OCI-LY7 (cell line): ENCODE measurements around the gene FAM174C. TPM values are rescaled to one million over a fixed set of nuclear protein-coding genes. Genes with fewer than 3 reads are reported as not detected.
A peak's percentile ranks its signal among the peaks of the same experiment; 100 is the strongest.

ENCODE experiments used
- BruUV-seq: library from RNA; stranded (reverse); fragments of 400-500 nt; replicated peaks from 2 replicates; lab custom pipeline; 2021; lab: Mats Ljungman, UMichigan
- CTCF ChIA-PET: fragments of 300-600 bp; sonication (Branson Sonifier 250); formaldehyde crosslinking; loops from one replicate; lab custom pipeline; 2022; ENCODE audit warnings: antibody characterized with exemption; ENCODE audit not compliant: unreplicated experiment; lab: Charles Lee
- POLR2A ChIA-PET: fragments of 300-600 bp; sonication (Branson Sonifier 250); formaldehyde crosslinking; loops from one replicate; lab custom pipeline; 2022; ENCODE audit warnings: antibody characterized with exemption; lab: Charles Lee
- DNase-seq: peaks from one replicate; pipeline ENCODE4 v3.0.0-alpha.2; 2015; ENCODE audit warnings: low spot score
- H2AFZ ChIP-seq: fragments of 200-600 bp; sonication (generic), shearing (Covaris generic); 2 replicates; pipeline ENCODE4 v1.6.1; 2014; ENCODE audit warnings: mild to moderate bottlenecking, antibody characterized with exemption, low read length, moderate library complexity
- H3K27ac ChIP-seq: fragments of 200-600 bp; sonication (generic); 2 replicates; pipeline ENCODE4 v1.5.1; 2014; ENCODE audit warnings: mixed run types, low read depth, mild to moderate bottlenecking, moderate library complexity, low read length, inconsistent platforms; ENCODE audit not compliant: poor library complexity, severe bottlenecking
- H3K36me3 ChIP-seq: fragments of 200-600 bp; sonication (generic); 2 replicates; pipeline ENCODE4 v1.6.1; 2014; ENCODE audit warnings: mild to moderate bottlenecking, antibody characterized with exemption, low read length, moderate library complexity, mixed read lengths; ENCODE audit not compliant: insufficient read depth
- H3K4me1 ChIP-seq: fragments of 200-600 bp; sonication (generic); 2 replicates; pipeline ENCODE4 v1.5.1; 2014; ENCODE audit warnings: mild to moderate bottlenecking, low read length; ENCODE audit not compliant: insufficient read depth, poor library complexity, severe bottlenecking
- H3K4me2 ChIP-seq: fragments of 200-600 bp; sonication (generic); 2 replicates; pipeline ENCODE4 v1.6.1; 2014; ENCODE audit warnings: mild to moderate bottlenecking, low read length
- H3K4me3 ChIP-seq: fragments of 200-600 bp; sonication (generic); 2 replicates; pipeline ENCODE4 v1.5.1; 2014; ENCODE audit warnings: mild to moderate bottlenecking, low read depth, low read length; ENCODE audit not compliant: poor library complexity, severe bottlenecking
- H3K79me2 ChIP-seq: fragments of 200-600 bp; sonication (generic); 2 replicates; pipeline ENCODE4 v1.6.1; 2016; ENCODE audit warnings: low read depth, mild to moderate bottlenecking, low read length, moderate library complexity, mixed read lengths; ENCODE audit not compliant: insufficient read depth
- H3K9me2 ChIP-seq: fragments of 200-600 bp; sonication (generic); 2 replicates; pipeline ENCODE4 v1.6.1; 2016; ENCODE audit warnings: mild to moderate bottlenecking, low read length, mixed read lengths; ENCODE audit not compliant: insufficient read depth
- H3K9me3 ChIP-seq: fragments of 200-600 bp; sonication (generic); 2 replicates; pipeline ENCODE4 v1.6.1; 2014; ENCODE audit warnings: mild to moderate bottlenecking, mixed run types, low read length, mixed read lengths
- H4K20me1 ChIP-seq: fragments of 200-600 bp; sonication (generic); 2 replicates; pipeline ENCODE4 v1.6.1; 2014; ENCODE audit warnings: mild to moderate bottlenecking, antibody characterized with exemption, low read length, moderate library complexity, mixed read lengths; ENCODE audit not compliant: insufficient read depth
- EZH2phosphoT487 ChIP-seq: fragments of 200-600 bp; sonication (generic); IDR thresholded peaks from 2 replicates; pipeline ENCODE4 v1.6.1; 2018; ENCODE audit warnings: low read depth, borderline replicate concordance, mild to moderate bottlenecking, mixed run types, antibody characterized with exemption, low read length, moderate library complexity, mixed read lengths
- intact Hi-C: fragments of 100-400 bp; cut with micrococcal nuclease; formaldehyde crosslinking; loops from one replicate; pipeline ENCODE4 v1.10.0; 2022; ENCODE audit not compliant: unreplicated experiment
- total RNA-seq, 2 experiments: library from RNA; depleted of rRNA in 1 of 2; stranded (reverse); fragments of >200 nt in 1 of 2; shearing (Covaris generic) in 1 of 2; gene quantifications; 2 replicates each; pipeline ENCODE4 v1.2.3, GENCODE V29; 2014 to 2022
- TF ChIP-seq, protein P1 (sequence below): fragments of 200-600 bp; sonication (generic); conservative IDR thresholded peaks from 2 replicates; pipeline ENCODE4 v1.5.1; 2014; ENCODE audit warnings: mild to moderate bottlenecking, antibody characterized with exemption, low read length, moderate library complexity, mixed read lengths

Gene FAM174C
- total RNA-seq, 2 experiments from 2014 or later, result 53.2 to 81.5 TPM

DNA sequence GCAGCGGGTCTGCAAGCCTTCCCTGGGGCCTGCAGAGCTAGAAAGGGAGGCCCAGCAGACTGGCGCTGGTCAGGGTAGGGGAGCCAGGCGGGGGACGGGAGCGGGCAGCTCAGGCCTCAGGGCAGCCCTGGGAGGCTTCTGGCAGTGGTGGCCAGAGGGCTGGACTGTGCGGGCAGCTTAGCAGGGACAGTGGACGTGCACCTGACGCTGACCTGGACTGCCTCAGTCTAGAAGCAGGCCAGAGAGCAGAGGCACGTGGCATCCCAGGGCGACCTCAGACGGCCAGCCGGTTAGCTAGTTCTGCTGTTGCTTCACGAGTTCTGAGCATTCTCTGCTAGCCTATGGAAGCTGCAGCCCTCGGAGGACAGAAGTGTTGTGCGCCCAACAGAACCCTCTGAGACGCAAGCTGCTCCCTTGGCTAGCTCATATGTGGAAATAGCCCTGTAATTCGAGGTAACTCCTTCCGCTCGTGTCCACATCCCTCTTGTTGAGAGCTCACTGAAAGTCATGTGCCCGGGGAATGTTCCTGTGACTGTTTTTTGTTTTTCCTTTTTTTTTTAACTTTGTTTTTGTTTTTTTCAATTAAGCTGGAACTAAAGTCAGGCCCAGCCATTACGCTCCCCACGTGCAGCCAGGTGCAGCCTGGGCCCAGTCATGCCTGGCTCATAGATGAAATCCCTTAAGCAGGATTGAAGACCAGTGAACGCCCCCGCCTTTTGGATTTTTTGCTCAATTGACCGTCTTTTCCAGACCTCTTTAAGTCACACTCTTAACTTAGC, 1.9 kb upstream of the FAM174C start:
- Histone ChIP-seq H2AFZ (no peak overlapping the region), H3K27ac (peak overlapping the region; percentile 92), H3K4me3 (peak overlapping the region; percentile 95), H3K4me2 (peak overlapping the region; percentile 100), H3K79me2 (peaks cover 63% of the 10 kb centered on the region), H4K20me1 (peaks cover 3% of the 10 kb centered on the region; the same call in 1 of the 2 replicates), H3K9me3 (no peaks in the 10 kb centered on the region), H3K36me3 (peaks cover 80% of the 10 kb centered on the region), H3K9me2 (no peaks in the 10 kb centered on the region), H3K4me1 (peaks cover 61% of the 10 kb centered on the region)
- TF ChIP-seq, protein P1, sequence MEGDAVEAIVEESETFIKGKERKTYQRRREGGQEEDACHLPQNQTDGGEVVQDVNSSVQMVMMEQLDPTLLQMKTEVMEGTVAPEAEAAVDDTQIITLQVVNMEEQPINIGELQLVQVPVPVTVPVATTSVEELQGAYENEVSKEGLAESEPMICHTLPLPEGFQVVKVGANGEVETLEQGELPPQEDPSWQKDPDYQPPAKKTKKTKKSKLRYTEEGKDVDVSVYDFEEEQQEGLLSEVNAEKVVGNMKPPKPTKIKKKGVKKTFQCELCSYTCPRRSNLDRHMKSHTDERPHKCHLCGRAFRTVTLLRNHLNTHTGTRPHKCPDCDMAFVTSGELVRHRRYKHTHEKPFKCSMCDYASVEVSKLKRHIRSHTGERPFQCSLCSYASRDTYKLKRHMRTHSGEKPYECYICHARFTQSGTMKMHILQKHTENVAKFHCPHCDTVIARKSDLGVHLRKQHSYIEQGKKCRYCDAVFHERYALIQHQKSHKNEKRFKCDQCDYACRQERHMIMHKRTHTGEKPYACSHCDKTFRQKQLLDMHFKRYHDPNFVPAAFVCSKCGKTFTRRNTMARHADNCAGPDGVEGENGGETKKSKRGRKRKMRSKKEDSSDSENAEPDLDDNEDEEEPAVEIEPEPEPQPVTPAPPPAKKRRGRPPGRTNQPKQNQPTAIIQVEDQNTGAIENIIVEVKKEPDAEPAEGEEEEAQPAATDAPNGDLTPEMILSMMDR, result no peak
- TF ChIP-seq EZH2phosphoT487, result no peak
- CTCF ChIA-PET, result no interaction called here
- POLR2A ChIA-PET, result interaction anchor here (0.6 to 1.0 kb wide), 2 partner anchors 76 to 316 kb away, joined by 3 to 6 read pairs; no protein-coding TSS in a partner anchor
- BruUV-seq, result TSS peak; percentile 70
- intact Hi-C loops, result no loop called here
- DNase-seq, result no peak

DNA sequence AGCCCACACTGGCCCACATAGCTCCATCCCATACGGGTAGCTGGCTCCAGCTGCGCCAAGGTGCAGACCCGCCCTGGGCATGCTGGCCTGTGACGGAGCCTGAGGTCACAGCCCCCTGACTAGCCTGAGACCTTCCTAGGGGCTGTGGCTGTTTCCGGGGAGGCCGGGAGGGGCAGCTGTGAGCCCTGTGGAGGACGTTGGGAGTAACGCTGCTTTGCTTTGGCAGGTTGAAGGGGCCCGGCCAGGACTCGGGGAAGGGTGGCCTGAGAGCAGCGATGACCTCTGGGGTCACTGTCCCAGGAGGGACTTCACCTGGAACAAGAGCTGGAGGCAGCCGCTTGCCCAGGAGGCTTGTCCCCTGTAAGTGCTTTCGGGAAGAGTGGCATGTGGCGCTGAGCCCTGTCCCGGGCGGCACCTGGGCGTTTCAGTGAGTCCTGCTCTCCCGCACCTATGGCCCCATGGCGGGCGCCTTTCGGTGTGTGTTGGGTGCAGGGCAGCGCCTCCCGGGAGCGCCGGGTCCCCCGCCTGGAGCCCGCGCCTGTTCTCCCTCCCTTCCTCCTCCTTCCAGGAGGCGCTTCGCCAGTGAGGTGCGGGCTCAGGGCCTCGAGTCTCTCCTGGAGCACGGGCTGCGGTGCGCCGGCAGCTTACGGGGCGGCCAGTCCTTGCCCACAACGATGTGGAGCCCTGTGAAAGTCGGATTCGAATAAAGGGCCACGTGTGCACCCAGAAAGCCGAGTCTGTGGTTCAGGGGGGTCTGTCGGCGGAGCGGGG, 1.1 kb upstream of the FAM174C start:
- Histone ChIP-seq H4K20me1 (peaks cover 3% of the 10 kb centered on the region; the same call in 1 of the 2 replicates), H3K4me2 (peak overlapping the region; percentile 100), H3K36me3 (peaks cover 88% of the 10 kb centered on the region), H3K9me2 (no peaks in the 10 kb centered on the region), H3K79me2 (peaks cover 63% of the 10 kb centered on the region), H3K4me3 (peak overlapping the region; percentile 95), H2AFZ (no peak overlapping the region), H3K9me3 (no peaks in the 10 kb centered on the region), H3K4me1 (peaks cover 56% of the 10 kb centered on the region), H3K27ac (peak overlapping the region; percentile 92)
- no peak for DNase-seq
- TF ChIP-seq EZH2phosphoT487, result no peak
- TF ChIP-seq, protein P1, result peak; percentile 39; the same call in 1 of the 2 replicates
- ChIA-PET POLR2A (interaction anchor here (0.6 to 1.0 kb wide), 2 partner anchors 75 to 315 kb away, joined by 3 to 6 read pairs; no protein-coding TSS in a partner anchor), CTCF (no interaction called here)
- BruUV-seq, result no TSS peak
- intact Hi-C loops, result no loop called here
